ENCODE data around the gene KLHL41.

DNA sequence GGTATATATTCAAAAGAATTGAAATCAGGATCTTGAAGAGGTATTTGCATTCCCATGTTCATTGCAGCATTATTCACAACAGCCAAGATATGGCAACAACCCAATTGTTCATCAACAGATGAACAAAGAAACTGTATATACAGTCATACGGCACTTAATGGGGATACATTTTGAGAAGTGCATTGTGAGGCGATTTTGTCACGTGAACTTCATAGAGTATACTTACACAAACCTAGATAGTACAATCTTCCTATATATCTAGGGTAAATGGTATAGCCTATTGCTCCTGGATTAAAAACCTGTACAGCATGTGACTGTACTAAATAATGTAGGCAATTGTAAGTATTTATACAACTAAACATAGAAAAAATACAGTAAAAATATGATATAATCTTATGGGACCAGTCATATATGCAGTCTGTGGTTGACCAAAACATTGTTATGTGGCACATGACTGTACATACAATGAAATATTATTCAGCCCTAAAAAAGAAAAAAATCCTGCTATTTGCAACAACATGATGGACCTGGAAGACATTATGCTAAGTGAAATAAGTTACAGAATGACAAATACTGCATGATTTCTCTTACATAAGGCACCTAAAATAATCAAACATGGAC lies 39.4 kb upstream of the KLHL41 start:
- TF ChIP-seq YY1 (IDR thresholded peaks at IDR 0.05; ENCODE audit: low read depth) (no peak), CREB1 (IDR thresholded peaks at IDR 0.05; ENCODE audit: low read depth) (no peak), TAF1 (IDR thresholded peaks at IDR 0.05; ENCODE audit: low read depth) (no peak), ZBTB7A (IDR thresholded peaks at IDR 0.05; ENCODE audit: low read depth) (no peak), NFIC (IDR thresholded peaks at IDR 0.05) (no peak), RAD21 (IDR thresholded peaks at IDR 0.05; ENCODE audit: low read depth) (no peak), EGR1 (IDR thresholded peaks at IDR 0.05) (no peak), TCF12 (IDR thresholded peaks at IDR 0.05; ENCODE audit: low read depth) (no peak), TEAD4 (IDR thresholded peaks at IDR 0.05) (no peak), EP300 (IDR thresholded peaks at IDR 0.05; ENCODE audit: borderline replicate concordance) (no peak)
- TF ChIP-seq, protein P1, sequence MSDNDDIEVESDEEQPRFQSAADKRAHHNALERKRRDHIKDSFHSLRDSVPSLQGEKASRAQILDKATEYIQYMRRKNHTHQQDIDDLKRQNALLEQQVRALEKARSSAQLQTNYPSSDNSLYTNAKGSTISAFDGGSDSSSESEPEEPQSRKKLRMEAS (IDR thresholded peaks at IDR 0.05): no peak
- TF ChIP-seq, protein P2, sequence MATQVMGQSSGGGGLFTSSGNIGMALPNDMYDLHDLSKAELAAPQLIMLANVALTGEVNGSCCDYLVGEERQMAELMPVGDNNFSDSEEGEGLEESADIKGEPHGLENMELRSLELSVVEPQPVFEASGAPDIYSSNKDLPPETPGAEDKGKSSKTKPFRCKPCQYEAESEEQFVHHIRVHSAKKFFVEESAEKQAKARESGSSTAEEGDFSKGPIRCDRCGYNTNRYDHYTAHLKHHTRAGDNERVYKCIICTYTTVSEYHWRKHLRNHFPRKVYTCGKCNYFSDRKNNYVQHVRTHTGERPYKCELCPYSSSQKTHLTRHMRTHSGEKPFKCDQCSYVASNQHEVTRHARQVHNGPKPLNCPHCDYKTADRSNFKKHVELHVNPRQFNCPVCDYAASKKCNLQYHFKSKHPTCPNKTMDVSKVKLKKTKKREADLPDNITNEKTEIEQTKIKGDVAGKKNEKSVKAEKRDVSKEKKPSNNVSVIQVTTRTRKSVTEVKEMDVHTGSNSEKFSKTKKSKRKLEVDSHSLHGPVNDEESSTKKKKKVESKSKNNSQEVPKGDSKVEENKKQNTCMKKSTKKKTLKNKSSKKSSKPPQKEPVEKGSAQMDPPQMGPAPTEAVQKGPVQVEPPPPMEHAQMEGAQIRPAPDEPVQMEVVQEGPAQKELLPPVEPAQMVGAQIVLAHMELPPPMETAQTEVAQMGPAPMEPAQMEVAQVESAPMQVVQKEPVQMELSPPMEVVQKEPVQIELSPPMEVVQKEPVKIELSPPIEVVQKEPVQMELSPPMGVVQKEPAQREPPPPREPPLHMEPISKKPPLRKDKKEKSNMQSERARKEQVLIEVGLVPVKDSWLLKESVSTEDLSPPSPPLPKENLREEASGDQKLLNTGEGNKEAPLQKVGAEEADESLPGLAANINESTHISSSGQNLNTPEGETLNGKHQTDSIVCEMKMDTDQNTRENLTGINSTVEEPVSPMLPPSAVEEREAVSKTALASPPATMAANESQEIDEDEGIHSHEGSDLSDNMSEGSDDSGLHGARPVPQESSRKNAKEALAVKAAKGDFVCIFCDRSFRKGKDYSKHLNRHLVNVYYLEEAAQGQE (IDR thresholded peaks at IDR 0.05; ENCODE audit: low read depth): no peak
- TF ChIP-seq, protein P3, sequence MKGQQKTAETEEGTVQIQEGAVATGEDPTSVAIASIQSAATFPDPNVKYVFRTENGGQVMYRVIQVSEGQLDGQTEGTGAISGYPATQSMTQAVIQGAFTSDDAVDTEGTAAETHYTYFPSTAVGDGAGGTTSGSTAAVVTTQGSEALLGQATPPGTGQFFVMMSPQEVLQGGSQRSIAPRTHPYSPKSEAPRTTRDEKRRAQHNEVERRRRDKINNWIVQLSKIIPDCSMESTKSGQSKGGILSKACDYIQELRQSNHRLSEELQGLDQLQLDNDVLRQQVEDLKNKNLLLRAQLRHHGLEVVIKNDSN (IDR thresholded peaks at IDR 0.05): no peak
